ENCODE data around the gene RNF183. TPM values are rescaled to one million over a fixed set of nuclear protein-coding genes. Genes with fewer than 3 reads are reported as not detected.

Gene RNF183
- total RNA-seq, 3 donors from 2014 or later = 0.98 to 3.5 TPM; not detected in 1

DNA sequence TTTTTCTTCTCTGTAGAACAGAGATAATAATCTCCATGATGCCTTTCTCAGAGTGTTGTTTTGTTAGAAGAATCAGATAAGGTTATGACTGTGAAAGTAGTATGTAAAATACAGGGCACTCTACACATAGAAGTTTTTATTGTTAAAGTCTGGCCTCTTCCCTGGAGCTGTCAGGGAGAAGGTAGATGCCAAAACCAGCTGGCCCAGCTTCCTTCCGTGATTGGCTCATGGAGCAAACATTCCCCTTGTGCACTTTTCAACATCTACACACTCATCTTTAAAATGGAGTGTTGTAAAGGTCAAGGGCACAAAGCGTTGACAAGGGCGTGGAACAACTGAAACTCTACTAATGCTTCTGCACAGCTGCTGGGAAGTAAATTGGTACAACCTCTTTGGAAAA, 7.4 kb upstream of the RNF183 start:
- Histone ChIP-seq H3K36me3 (no peaks in the 10 kb centered on the region), H3K4me1 (peaks cover 0 to 6% of the 10 kb centered on the region in 2 donors), H3K9me3 (no peaks in the 10 kb centered on the region), H3K27ac (peak overlapping the region; percentile 15 to 52), H3K4me3 (no peak overlapping the region), H3K27me3 (no peaks in the 10 kb centered on the region)
- DNase-seq (ENCODE audit: low spot score in 2 of 2) = peak in 1 of 2 donors; percentile 25
- TF ChIP-seq, protein P1, sequence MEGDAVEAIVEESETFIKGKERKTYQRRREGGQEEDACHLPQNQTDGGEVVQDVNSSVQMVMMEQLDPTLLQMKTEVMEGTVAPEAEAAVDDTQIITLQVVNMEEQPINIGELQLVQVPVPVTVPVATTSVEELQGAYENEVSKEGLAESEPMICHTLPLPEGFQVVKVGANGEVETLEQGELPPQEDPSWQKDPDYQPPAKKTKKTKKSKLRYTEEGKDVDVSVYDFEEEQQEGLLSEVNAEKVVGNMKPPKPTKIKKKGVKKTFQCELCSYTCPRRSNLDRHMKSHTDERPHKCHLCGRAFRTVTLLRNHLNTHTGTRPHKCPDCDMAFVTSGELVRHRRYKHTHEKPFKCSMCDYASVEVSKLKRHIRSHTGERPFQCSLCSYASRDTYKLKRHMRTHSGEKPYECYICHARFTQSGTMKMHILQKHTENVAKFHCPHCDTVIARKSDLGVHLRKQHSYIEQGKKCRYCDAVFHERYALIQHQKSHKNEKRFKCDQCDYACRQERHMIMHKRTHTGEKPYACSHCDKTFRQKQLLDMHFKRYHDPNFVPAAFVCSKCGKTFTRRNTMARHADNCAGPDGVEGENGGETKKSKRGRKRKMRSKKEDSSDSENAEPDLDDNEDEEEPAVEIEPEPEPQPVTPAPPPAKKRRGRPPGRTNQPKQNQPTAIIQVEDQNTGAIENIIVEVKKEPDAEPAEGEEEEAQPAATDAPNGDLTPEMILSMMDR (IDR thresholded peaks at IDR 0.05) = no peak
- TF ChIP-seq POLR2AphosphoS5 (IDR thresholded peaks at IDR 0.05) = no peak
- TF ChIP-seq POLR2A (IDR thresholded peaks at IDR 0.05) = no peak
- intact Hi-C loops (cut with DNase I; ENCODE audit: low total_unique reads) = no loop called here

DNA sequence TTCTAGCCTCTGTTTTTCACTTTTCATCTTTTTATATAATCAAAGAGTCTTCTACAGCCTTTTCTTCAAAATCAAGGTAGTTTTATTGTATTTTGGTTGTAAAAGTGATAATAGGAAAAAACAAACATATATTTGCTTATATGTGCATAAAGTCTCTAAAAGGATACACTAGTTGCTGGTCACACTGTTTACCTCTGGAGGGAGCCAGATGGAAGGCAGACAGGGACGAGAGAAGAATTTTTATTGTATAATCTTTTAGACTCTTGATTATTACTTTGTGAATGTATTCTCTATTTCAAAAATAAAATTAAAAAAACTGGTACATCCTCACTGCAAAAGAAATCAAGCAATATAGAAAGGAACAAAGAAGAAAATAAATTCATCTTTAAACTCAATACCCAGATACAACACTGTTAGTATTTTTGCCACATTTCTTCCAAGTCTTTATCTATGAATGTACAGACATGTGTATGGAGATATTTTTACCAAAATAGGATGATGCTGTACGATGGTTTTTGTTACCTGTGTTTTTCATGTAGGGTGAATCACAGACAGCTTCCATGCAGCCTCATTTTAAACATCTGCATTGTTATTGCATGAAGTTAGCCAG, 6.1 kb upstream of the RNF183 start:
- Histone ChIP-seq H3K27ac (no peak overlapping the region), H3K36me3 (no peaks in the 10 kb centered on the region), H3K4me3 (no peak overlapping the region), H3K9me3 (no peaks in the 10 kb centered on the region), H3K27me3 (no peaks in the 10 kb centered on the region), H3K4me1 (peaks cover 0 to 6% of the 10 kb centered on the region in 2 donors)
- intact Hi-C loops (cut with DNase I; ENCODE audit: low total_unique reads) = no loop called here
- no peak for DNase-seq (ENCODE audit: low spot score in 2 of 2)
- no peak for TF ChIP-seq POLR2A (IDR thresholded peaks at IDR 0.05)
- TF ChIP-seq, protein P1 (IDR thresholded peaks at IDR 0.05) = peak in 2 of 3 donors; percentile 51 to 56

DNA sequence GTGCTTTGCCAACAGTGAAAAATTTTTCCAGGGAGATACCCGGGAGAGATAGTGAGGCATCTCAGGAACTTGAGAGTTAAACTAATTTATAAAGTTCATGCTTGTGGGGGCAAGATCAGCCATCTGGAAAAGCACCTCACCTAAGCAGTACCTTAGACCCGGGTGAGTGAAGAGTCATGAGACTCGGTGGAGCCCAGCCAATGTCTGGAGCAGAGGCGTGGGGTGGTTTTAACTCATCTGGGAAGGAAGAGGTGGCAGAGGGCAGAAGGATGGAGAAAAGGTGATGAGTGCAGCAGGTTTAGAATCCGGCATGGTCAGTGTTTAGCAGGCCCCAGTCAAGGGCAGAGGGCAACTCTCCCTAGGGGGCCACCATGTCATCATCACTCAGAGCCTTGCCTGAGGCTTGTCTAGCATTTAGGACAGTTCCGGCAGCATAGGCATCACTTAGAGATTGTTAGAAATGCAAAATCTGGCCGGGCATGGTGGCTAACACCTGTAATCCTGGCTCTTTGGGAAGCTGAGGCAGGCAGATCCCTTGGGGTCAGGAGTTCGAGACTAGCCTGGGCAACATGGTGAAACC, 4.3 kb upstream of the RNF183 start:
- H3K4me3 ChIP-seq = no peak overlapping the region
- no peak for DNase-seq (ENCODE audit: low spot score in 2 of 2)
- no peaks in the 10 kb centered on the region for H3K27me3 ChIP-seq
- no peaks in the 10 kb centered on the region for H3K9me3 ChIP-seq
- peaks cover 0 to 6% of the 10 kb centered on the region in 2 donors for H3K4me1 ChIP-seq
- TF ChIP-seq POLR2A (IDR thresholded peaks at IDR 0.05) (no peak), POLR2AphosphoS5 (IDR thresholded peaks at IDR 0.05) (no peak)
- TF ChIP-seq, protein P1 (IDR thresholded peaks at IDR 0.05) = no peak
- H3K36me3 ChIP-seq = no peaks in the 10 kb centered on the region
- intact Hi-C loops (cut with DNase I; ENCODE audit: low total_unique reads) = no loop called here
- no peak overlapping the region for H3K27ac ChIP-seq

DNA sequence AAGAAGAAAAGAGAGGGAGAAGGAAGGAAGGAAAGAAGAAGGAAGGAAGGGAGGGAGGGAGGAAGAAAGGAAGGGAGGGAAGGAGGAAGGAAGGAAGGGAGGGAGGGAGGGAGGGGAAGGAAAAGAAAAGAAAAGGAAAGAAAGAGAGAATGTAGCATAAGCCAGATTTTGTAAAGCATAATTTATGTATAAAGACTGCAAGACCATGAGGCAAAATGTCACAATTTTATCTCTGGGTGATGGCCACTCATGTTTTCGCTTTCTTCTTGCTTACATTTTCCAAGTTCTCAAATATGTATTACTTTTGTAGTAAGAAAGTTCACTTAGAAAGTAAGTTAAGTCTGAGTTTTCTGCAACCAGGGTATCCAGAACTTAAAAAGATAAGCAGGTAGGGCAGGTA, 3.4 kb upstream of the RNF183 start:
- no peak overlapping the region for H3K4me3 ChIP-seq
- peaks cover 0 to 6% of the 10 kb centered on the region in 2 donors for H3K4me1 ChIP-seq
- H3K36me3 ChIP-seq = no peaks in the 10 kb centered on the region
- no peak for DNase-seq (ENCODE audit: low spot score in 2 of 2)
- no peak overlapping the region for H3K27ac ChIP-seq
- intact Hi-C loops (cut with DNase I; ENCODE audit: low total_unique reads) = no loop called here
- TF ChIP-seq, protein P1 (IDR thresholded peaks at IDR 0.05) = no peak
- TF ChIP-seq POLR2AphosphoS5 (IDR thresholded peaks at IDR 0.05) (no peak), POLR2A (IDR thresholded peaks at IDR 0.05) (no peak)
- H3K9me3 ChIP-seq = no peaks in the 10 kb centered on the region
- no peaks in the 10 kb centered on the region for H3K27me3 ChIP-seq

DNA sequence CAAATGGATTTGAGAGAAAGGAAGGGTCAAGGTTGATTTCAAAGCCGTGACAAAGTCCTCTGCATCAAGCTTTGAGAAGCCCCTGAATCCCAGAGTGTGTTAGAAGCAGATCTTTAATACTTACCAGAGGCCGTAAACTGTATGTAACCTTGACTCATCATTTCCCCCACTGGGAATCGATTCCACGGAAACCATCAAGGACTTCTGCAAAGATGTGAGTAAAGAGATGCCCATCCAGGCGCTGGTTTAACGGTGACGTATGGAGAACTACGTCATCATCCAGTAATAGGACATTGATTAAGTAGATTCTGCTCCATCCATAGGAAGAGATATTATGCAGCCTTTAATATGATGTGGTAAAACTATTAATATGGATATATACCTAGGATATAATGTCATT, 1.6 kb downstream of the RNF183 start:
- no peaks in the 10 kb centered on the region for H3K4me1 ChIP-seq
- H3K27me3 ChIP-seq = no peaks in the 10 kb centered on the region
- TF ChIP-seq, protein P1 (IDR thresholded peaks at IDR 0.05) = no peak
- TF ChIP-seq POLR2AphosphoS5 (IDR thresholded peaks at IDR 0.05) (no peak), POLR2A (IDR thresholded peaks at IDR 0.05) (no peak)
- intact Hi-C loops (cut with DNase I; ENCODE audit: low total_unique reads) = no loop called here
- H3K9me3 ChIP-seq = no peaks in the 10 kb centered on the region
- H3K36me3 ChIP-seq = no peaks in the 10 kb centered on the region
- H3K4me3 ChIP-seq = no peak overlapping the region
- no peak overlapping the region for H3K27ac ChIP-seq
- DNase-seq (ENCODE audit: low spot score in 2 of 2) = no peak

All from breast epithelium (tissue), 4 donors.